ENCODE data around the gene SSH2.
"Not testable (repeated sequence)": the region's sequence is repeated elsewhere in the genome, so short reads cannot be mapped to it uniquely, and the experiment has no call there.

Gene SSH2

DNA sequence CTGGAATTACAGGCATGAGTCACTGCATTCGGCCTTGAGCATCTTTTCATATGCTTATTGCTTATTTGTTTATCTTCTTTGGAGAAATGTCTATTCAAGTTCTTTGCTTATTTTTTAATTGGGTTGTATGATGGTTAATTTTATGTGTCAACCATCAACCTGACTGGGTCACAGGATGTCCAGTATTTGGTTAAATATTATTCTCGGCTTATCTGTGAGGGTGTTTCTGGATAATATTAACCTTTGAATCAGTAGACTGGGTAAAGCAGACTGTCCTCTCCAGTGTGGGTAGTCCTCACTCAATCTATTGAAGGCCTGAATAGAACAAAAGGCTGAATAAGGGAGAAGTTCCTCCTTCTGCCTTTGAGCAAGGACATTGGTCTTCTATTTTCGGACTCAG lies 142.0 kb downstream of the SSH2 start:
- no peak for DNase-seq (ENCODE audit: low read depth, low spot score)

DNA sequence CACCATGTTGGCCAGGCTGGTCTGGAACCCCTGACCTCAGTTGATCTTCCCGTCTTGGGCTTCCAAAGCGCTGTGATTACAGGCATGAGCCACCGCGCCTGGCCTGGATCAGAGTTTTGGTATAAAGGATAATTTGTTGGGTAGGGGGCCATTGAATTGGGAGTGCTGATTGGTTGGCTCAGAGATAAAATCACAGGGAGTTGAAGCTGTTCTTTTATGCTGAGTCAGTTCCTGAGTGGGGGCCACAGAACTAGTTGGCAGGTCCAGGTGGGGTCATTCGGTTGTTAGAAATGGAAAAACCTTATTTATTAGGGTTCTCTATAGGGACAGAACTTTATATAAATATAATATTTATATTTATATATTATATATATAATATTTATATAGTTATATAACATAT lies 147.1 kb downstream of the SSH2 start:
- DNase-seq (ENCODE audit: low read depth, low spot score): no peak

DNA sequence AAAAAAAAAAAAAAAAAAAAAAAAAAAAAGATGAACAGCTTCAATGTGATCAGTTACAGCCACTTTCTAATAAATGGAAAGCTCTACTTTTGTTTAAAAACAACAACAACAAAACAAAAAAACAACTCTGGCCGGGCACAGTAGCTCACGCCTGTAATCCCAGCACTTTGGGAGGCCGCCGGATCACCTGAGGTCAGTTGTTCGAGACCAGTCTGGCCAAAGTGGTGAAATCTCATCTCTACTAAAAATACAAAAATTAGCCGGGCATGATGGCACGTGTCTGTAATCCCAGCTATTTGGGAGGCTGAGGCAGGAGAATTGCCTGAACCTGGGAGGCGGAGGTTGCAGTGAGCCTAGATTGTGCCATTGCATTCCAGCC lies 150.2 kb downstream of the SSH2 start:
- DNase-seq (ENCODE audit: low read depth, low spot score): not testable (repeated sequence)

DNA sequence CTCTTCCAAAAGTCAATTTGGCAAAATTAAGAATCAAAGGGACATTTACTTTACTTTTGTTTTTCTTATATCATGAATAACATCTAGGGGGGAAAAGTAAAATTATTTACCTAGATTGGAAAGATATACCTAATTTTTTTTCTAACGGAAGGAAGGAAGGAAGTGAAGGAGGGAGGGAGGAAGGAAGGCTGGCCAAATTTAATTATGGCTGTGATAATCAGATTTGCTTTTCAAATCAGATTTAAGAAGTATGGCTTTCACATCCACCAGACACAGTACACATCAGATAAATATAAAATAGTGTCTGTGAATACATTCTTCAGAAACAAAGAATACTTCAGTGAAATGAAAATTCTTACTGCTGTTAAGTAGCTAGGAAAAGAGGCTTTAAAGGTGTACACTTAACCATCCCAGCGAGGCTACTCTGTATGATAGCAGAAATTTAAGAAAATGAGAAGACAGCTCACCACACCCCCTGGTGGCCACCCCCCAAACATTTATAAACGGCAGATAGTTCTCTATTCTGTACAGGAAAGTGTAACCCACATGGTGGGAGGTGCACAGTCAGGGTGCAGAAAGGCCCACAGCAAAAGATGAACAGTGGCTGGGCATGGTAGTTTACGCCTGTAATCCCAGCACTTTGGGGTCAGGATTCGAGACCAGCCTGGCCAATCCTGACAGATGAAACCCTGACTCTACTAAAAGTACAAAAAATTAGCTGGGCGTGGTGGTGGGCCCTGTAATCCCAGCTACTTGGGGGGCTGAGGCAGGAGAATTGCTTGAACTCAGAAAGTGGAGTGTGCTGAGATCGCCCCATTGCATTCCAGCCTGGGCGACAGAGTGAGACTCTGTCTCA lies 150.8 kb downstream of the SSH2 start:
- DNase-seq (ENCODE audit: low read depth, low spot score): peak; percentile 73

DNA sequence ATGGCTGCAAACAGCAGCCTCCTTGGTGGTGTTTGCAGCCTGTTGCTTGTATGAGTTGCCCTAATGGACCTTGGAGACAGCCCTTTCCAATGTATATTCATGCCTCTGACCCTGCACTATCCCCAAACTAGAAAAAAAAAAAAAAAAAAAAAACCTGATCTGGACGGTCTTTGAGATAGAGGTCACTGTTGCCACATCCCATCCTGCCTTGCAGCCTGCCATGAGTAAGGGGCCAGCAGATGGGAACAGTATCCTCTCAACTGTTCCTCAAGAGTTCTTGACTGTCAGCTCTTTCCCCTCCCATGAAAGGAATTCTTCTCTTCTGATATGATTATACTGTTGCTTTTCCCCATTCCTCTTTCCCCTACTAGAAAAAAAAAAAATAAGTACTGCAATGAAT lies 152.4 kb downstream of the SSH2 start:
- no peak for DNase-seq (ENCODE audit: low read depth, low spot score)

DNA sequence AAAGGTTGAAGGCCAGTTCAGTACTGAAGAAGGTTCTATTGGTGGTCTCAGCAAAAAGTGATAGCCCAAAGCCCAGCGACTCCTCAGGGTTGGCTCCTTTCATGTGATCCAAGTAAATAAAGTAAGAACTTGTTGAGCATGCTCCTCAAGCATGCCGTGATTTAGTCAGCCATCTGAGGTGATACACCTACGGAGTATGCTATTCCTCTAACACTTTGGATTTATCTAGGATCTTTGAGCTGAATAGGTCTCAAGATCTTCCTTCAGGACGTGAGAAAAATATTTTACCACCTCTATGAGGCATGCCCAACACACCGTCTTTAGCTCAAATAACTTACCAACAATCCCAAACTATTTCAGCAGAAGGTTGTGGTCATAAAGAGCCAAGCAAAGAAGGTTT lies 154.0 kb downstream of the SSH2 start:
- no peak for DNase-seq (ENCODE audit: low read depth, low spot score)

DNA sequence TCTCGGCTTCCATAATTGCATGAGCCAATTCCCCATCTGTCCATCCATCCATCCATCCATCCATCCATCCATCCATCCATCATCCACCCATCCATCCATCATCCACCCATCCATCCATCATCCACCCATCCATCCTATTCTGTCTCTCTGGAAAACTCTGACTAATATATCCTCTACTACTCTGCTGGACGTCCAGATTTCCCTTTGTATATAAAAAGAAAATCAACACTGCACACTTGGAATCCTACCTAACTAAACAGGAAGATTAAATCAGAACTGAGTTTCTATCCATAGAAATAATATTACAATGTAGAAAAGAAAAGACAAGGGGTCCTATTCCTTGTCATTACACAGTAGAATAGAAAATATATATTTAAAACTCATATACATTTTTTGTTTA lies 157.0 kb downstream of the SSH2 start:
- DNase-seq (ENCODE audit: low read depth, low spot score): no peak

DNA sequence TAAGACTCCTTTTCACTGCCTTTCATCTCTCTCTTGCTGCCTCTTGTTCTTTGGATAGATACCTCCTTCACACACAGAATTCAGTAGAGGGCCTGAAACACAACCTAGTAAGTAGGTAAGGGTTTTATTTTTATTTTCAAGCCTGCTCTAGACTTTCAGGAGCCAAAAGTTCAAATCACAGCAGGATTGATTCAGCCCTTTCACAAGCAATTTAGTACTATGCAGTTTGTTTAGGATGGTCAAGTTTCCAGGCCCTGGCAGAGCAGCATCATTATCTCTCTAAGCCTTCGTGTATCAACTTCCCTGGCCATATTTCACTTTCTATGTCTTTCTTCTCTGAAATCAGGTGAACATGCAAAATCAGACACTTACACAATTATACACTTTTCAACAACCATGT lies 158.5 kb downstream of the SSH2 start:
- peak; percentile 14 for DNase-seq (ENCODE audit: low read depth, low spot score)

DNA sequence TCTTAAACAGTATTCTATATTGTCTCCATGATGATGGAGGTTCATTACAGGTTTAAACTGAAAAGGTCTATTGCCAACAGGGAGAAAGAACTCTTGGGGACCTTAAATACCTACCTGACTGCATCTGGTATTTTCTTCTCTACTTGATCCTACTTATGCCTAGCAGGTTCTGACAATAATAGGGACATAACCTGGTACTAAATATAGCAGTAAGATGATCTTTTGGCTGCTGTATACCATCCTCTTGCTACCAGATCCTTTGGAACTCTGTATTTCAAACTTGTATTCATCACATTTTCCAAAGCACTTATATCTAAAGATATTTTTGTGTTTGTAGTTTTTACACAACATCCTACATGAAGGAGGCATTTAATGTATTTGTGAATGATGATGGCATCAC lies 160.8 kb downstream of the SSH2 start:
- no peak for DNase-seq (ENCODE audit: low read depth, low spot score)

DNA sequence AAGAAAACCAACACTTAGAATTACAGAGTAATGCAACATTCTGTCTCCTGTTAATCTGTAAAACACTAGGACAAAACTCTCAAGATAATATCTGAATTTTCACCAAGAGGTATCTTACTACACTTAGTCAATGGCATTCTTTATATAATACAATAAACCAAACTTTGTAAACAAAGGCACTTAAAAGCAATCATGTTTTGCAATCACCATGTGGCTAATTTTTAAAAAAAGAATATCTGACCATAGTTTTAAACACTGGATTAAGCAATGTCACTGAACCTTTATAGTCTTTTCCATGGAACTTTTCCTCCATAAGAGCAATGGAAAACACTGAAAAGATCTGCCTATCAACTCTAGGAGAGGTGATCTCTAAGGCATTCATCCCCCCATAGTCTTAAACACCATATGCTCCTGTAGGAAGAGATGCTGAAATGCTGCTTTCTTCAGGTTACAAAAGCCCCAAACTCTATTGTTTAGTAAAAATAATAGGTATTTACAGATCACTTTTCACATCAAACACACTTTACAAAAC lies 163.2 kb downstream of the SSH2 start:
- no peak for DNase-seq (ENCODE audit: low read depth, low spot score)

DNA sequence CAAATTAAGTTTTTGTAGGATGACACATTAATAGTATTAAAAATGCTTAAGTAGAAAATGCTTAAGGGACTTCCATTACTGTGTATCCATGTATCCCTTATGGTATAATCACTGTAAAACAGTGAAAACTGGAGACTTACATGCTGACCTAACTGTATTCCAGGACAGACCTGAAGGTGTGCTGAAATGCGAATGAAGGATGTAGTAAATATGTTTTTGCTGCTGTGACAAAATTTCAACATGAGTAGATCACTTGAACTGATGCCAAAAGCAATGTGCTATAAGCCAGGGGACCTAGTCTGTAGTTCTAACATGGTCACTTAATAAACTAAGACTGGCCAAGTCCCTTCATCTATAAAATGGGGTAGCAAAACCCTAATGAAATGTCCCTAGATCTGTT lies 165.3 kb downstream of the SSH2 start:
- DNase-seq (ENCODE audit: low read depth, low spot score): no peak

DNA sequence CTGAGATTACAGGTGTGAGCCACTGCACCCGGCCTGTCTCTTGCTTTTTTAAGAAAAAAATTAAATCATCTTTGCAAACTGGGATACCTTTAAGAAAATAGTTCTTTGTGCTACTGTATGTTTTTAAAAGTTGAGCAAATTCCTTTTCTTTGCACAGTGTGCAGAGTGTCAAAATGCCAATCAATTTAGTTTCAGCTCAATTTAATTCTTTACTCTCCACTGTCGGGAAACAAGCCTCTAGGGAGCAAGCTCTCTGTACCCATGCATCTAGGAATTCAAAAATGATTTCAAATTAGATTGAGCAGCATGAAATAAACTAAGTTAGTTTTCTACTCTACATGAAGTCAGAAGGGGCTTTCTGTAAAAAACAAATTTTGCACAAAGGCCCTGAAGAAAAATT lies 165.8 kb downstream of the SSH2 start:
- DNase-seq (ENCODE audit: low read depth, low spot score): no peak

DNA sequence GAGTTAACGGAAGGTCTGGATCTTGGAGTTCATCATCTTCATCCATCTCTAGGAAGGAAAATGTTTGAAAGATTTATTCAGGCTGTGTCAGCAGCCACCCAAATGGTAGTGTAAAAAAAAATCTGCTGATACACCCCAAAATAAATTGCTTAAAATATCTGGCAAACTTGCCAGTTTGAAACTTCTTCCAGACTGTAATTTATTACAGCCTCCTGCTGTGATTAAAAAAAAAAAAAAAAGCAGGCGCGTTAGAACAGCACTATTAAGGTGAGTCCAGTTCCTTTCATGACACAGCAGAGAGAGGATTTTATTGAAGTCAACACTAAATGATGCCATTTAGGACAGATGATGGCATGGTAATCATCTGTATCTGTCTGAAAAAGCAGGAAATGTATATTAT lies 166.8 kb downstream of the SSH2 start:
- DNase-seq (ENCODE audit: low read depth, low spot score): no peak

DNA sequence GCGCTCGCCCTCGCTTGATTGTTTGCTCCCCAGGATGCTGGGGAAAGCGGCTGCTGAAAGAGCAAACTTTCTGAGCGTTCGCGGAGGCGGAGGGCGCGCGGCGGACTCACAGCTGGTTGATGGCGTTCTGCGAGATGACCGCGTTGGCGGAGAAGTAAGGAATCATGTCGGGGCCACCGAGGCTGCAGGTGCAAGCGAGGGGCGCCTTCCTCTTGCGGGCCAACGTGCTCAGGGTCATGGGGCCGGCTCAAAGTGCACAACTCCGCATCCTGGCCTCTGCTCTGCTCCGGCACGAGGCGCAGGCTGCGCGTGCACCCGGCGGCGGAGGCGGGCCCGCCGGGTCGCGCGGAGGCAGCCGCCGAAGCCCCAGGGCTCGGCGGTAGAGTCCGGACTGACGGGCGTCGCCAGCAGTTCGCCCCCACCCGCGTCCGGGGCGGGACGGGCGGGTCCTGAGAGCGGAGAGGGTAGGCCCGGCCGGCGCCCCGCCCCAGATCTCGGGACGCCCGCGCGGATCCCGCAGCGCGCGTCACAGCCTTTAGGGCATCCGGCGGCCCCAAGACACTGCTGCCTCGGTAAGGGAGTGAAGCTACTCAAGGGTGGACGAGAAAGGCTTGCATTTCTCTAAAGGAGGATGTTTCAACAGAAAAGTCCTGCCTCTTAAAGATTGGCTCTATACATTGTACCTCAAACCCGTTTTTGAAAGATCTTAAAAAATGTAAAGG lies 168.8 kb downstream of the SSH2 start:
- peak; percentile 96 for DNase-seq (ENCODE audit: low read depth, low spot score)

DNA sequence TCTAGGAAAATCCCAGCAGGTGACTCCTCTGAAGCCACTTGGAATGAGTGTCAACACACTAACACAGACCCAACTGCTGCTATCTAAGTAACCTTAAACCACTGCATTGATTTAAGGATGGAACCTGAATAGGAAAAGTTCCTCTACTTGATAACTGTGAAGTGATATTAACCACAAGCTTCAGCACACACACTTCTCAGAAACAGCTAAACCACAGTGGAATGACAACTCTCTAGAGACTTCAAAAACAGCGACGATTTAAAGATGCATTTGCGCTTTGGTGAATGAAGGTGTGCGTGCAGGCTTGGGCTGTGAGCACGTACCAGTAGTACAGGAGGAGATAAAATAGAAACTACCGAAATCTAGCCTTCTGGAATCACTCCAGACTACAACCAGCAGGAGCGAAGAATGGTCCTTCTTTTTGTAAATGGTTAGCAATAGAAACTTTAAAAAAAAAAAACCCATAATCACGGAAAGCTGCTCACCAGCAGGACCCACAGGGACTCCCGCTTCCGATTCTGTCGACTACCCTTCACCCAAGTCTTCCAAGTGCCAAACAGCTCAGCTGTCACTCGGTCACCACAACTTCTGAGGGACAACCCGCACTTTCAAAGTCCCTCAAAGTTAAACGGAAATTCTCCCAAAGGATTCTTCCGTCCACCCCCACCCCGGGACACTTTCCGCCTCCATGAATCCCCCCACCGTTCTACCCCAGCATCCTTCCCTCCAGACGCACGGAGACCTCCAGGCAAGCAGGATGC lies 169.6 kb downstream of the SSH2 start:
- DNase-seq (ENCODE audit: low read depth, low spot score): peak; percentile 59

DNA sequence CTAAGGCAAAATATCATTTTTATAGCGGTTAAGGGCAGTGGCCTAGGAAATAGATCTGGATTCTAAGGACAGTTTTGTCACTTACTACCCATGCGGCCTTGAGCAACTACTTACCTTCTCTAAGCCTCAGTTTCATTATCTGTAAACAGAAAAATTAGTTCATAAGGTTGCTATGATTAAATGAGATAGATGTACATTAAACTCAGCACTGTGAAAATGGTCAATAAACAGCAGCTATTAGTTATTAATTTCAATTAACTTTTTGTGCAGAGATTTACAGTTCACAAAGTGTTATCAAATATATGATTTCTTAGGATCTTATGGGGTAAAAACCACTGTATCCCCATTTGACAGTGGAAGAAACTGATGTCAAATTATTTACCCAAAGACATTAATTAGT lies 171.8 kb downstream of the SSH2 start:
- no peak for DNase-seq (ENCODE audit: low read depth, low spot score)

DNA sequence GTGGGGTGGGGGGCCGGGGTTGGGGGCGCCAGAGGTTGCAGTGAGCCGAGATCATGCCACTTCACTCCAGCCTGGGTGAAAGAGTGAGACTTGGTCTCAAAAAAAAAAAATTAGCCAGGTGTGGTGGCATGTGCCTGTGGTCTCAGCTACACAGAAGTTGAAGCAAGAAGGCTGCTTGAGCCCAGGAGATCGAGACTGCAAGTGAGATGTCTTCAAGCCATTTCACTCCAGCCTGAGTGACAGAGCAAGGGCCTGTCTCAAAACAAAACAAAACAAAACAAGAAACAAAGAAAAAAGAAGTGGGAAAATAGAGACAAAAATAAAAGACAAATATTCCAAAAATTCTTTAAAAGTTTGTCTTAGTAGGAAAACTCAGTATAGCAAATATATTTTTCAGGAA lies 172.2 kb downstream of the SSH2 start:
- DNase-seq (ENCODE audit: low read depth, low spot score): no peak

DNA sequence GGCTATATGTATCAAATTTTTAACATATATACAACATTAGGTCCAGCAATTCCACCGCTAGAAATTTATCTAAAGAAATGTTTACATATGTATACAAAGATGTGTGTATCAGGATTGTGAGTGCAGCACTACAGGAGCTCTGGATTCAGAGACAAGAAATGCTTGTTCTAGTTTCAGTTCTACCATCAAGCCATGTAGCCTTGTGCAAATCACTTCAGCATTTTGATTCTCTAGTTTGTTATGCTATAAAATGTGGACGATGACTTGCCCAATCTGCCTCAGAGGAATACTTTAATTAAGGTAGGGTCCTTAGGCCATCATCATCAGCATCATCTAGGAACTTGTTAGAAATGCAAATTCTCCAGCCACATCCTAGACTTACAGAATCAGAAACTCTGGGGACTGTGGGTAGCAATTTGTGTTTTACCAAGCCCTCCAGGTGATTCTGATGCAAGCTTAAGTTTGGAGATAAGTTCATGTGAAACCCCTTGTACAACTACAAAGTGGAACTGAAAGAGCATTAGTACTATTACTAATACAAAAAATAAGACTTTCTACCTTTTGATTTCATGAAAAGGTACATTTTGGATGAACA lies 176.1 kb downstream of the SSH2 start:
- DNase-seq (ENCODE audit: low read depth, low spot score): no peak

DNA sequence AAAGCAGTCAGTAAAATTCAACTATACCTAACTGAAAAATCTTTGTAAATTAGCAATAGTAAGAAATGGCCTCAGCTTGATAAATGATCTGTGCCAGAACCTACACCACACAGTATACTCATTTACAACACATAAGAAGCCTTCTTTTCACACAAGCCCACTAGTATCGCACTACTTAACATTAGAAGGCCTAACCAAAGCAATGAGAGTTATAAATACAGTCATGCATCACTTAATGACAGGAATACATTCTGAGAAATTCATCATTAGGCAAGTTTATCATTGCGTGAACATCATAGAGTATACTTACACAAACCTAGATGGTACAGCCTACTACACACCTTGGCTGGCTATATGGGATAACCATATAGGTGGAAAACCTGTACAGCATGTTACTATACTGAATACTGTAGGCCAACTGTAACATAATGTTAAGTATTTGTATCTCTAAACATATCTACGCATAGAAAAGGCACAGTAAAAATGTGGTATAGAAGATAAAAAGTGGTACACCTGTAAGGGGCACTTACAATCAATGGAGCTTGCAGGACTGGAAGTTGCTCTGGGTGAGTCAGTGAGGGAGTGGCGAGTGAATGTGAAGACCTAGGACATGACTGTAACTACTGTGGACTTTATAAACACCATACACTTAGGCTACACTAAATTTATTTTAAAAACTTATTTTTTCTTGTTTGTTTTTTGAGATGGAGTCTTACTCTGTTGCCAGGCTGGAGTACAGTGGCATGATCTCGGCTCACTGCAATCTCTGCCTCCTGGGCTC lies 180.8 kb downstream of the SSH2 start:
- DNase-seq (ENCODE audit: low read depth, low spot score): no peak

DNA sequence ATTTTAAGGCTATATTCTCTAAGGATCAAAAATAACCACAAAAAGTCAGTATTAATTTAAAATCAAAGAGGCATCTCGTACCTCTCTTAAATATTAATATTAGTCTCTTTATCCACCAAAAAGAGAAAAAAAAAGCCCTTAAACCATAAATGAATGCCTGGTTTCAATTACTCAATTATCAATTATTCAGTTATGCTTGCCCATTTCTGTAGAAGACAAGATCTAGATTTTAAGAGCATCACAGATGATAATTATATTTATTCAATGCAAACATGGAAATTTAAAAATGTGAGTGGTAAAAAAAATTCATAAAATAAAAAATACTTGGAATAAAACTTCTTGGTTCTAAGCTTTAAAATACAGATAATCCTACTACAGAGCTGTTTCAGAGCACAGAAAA lies 181.6 kb downstream of the SSH2 start:
- no peak for DNase-seq (ENCODE audit: low read depth, low spot score)

DNA sequence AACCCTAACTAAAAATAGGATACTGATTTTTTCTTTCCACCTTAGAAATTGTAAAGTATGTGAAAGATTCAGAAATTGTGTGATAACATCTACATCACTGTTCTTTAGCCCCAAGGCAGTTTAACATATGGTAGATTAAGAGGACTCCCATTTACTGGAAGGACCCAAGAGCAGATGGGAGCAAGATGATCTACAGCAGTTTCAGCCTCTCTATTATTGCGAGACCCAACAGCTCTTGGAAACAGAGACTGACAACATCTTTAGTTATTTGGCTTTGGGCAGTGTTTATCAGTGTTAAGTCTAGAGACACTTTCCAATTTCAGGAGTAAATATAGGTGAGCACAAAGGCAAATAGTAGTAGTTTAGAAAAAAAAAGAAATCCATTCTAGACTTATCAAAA lies 182.4 kb downstream of the SSH2 start:
- DNase-seq (ENCODE audit: low read depth, low spot score): no peak

Measured in astrocyte of the hippocampus (primary cell).